Measurements from ENCODE around the gene CST4. TPM values are rescaled to one million over a fixed set of nuclear protein-coding genes. Genes with fewer than 3 reads are reported as not detected.
"Not testable (repeated sequence)": the region's sequence is repeated elsewhere in the genome, so short reads cannot be mapped to it uniquely, and the experiment has no call there.

CST4 gene, protein sequence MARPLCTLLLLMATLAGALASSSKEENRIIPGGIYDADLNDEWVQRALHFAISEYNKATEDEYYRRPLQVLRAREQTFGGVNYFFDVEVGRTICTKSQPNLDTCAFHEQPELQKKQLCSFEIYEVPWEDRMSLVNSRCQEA
- total RNA-seq, result not detected in 2 replicates

DNA sequence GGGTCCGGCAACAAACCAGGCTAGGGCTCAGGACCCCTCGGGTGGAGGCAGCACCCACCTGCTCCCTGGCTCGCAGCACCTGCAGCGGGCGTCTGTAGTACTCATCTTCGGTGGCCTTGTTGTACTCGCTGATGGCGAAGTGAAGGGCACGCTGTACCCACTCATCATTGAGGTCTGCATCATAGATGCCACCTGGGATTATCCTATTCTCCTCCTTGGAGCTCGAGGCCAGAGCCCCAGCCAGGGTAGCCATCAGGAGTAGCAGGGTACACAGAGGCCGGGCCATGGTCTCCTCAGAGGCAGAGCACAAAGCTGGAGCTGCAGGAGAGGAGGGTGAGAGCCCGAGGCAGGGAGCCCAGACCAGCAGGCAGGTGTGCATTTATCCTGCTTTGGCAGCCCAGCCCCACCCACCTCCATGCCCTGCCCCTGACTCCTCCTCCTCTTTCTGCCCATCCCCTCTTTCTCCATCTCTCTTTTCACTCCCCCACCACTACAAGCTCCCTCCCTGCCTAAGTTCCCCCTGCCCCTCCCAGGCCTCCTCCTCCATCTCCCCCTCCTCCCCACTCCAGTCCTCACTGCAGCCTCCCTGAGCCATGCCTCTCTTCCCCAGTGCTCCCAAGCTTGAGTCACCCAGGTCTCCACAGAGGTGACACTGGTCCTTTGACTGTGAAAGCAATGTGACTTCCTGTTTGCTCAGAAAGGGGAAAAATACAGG lies at the start of gene CST4:
Gene CST4 (minus strand): TSS at position 355 of the 715 bp plus-strand sequence. CDS start 69 bp downstream, at position 286.
- H3K4me3 Mint-ChIP-seq; H3K36me3 Mint-ChIP-seq (ENCODE audit: low read depth); intact Hi-C loops (cut with micrococcal nuclease); H3K27me3 Mint-ChIP-seq (ENCODE audit: insufficient read depth); DNase-seq (ENCODE audit: low spot score); H3K4me1 Mint-ChIP-seq (ENCODE audit: low read depth); H3K9me3 Mint-ChIP-seq; H3K27ac Mint-ChIP-seq: not testable (repeated sequence)

DNA sequence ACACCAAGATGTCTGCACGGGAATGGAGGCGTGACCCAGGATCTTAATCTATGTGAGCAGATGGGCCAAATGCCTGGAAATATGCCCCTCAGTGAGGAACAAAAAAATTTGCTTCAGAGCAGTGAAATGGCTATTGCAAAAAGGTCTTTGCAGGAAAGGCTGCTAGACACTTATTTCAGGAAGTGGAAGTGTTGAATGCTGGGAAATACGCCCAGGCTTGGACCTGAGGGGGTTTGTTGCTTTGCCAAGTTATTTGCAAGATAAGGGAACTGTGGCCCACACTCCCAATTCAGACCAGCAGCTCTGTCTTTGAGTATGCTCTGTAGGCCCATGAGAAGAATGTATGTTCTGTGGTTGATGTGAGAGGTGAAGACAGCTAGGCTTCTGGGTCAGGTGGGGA lies 46.6 kb upstream of the CST4 start:
- H3K9me3 Mint-ChIP-seq; H3K4me1 Mint-ChIP-seq (ENCODE audit: low read depth); H3K4me3 Mint-ChIP-seq; DNase-seq (ENCODE audit: low spot score); H3K27ac Mint-ChIP-seq; intact Hi-C loops (cut with micrococcal nuclease); H3K36me3 Mint-ChIP-seq (ENCODE audit: low read depth): not testable (repeated sequence)
- peaks cover 17% of the 10 kb centered on the region for H3K27me3 Mint-ChIP-seq (ENCODE audit: insufficient read depth)

DNA sequence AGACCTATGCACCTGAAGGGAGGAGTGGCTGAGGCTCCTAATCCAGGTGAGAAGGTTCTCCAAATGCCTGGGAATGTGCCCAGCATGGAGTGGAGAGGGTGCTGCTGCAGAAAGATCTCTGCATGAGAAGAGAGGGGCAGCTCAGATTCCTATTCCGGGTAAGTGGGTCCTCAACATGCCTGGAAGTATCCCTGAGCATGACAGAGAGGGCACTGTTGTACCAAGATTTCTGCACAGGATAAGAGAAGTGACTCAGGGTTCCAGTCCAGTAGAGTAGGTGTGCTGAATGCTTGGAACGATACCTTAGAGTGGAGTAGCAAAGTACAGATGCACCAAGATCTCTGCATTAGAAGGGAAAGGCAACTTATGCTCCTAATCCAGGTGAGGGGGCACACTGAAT lies 46.1 kb upstream of the CST4 start:
- DNase-seq (ENCODE audit: low spot score); H3K4me3 Mint-ChIP-seq; H3K36me3 Mint-ChIP-seq (ENCODE audit: low read depth); H3K27ac Mint-ChIP-seq; H3K4me1 Mint-ChIP-seq (ENCODE audit: low read depth); intact Hi-C loops (cut with micrococcal nuclease); H3K9me3 Mint-ChIP-seq: not testable (repeated sequence)
- H3K27me3 Mint-ChIP-seq (ENCODE audit: insufficient read depth), result peaks cover 17% of the 10 kb centered on the region

DNA sequence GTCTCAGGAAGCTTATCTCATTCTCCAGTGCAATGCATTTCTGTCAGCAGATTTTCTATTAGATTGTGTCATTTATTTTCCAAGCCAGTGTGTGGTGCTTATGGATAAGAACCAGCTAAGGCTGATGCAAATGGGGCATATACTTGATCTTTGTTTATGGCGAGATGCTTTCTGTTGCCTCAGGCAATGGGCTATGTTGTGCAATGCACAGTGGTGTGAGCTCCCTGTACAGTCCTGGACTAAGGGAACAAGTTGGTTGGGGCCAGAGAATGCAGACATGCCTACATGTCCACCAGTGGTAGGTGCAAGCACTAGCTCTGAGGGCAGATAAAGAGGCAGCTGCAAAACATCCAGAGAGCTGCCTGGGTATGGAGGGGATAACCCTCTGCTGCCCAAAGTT lies 45.6 kb upstream of the CST4 start:
- H3K9me3 Mint-ChIP-seq; H3K36me3 Mint-ChIP-seq (ENCODE audit: low read depth); DNase-seq (ENCODE audit: low spot score); intact Hi-C loops (cut with micrococcal nuclease); H3K27ac Mint-ChIP-seq; H3K4me1 Mint-ChIP-seq (ENCODE audit: low read depth); H3K4me3 Mint-ChIP-seq: not testable (repeated sequence)
- peaks cover 17% of the 10 kb centered on the region for H3K27me3 Mint-ChIP-seq (ENCODE audit: insufficient read depth)

DNA sequence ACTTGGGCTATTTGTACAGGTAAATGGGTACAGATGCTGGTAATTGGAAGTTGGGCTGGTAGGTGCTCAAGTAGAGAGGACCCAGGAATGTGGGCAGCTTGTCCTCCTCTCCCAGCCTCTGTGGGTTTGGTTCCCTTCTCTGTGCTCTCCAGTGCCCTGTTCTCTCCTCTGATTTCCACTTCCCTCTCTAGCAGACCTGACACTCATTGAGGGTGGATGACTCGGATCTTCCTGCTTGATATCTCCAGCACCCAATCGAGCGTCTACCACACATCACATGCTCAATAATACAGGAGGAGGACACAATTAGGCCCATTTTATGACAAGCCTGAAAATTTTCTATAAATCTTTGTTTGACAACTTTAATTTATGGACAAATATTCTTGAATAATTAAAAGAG lies 38.2 kb upstream of the CST4 start:
- peaks cover 5% of the 10 kb centered on the region for H3K27me3 Mint-ChIP-seq (ENCODE audit: insufficient read depth)
- H3K9me3 Mint-ChIP-seq, result no peaks in the 10 kb centered on the region
- H3K4me1 Mint-ChIP-seq (ENCODE audit: low read depth), result no peaks in the 10 kb centered on the region
- H3K4me3 Mint-ChIP-seq, result no peak overlapping the region
- no peak overlapping the region for H3K27ac Mint-ChIP-seq
- intact Hi-C loops (cut with micrococcal nuclease), result no loop called here
- no peak for DNase-seq (ENCODE audit: low spot score)
- no peaks in the 10 kb centered on the region for H3K36me3 Mint-ChIP-seq (ENCODE audit: low read depth)

DNA sequence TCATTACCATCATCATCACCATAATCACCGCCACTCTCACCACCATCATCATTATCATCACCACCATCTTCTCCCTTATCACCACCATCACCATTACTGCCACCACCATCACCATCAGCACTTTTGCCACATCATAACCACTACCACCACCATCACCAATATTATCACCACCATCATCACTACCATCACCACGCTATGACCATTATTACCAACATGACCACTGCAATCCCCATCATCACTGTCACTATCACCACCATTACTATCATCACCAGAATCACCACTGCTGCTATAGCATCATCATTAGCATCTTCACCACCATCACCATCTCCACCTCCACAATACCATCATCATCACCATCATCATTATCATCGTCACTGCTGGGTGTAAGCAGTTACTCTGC lies 36.3 kb upstream of the CST4 start:
- Mint-ChIP-seq H3K4me1 (ENCODE audit: low read depth) (no peaks in the 10 kb centered on the region), H3K27ac (no peak overlapping the region), H3K27me3 (ENCODE audit: insufficient read depth) (no peaks in the 10 kb centered on the region), H3K4me3 (no peak overlapping the region), H3K36me3 (ENCODE audit: low read depth) (no peaks in the 10 kb centered on the region), H3K9me3 (no peaks in the 10 kb centered on the region)
- no peak for DNase-seq (ENCODE audit: low spot score)
- intact Hi-C loops (cut with micrococcal nuclease), result no loop called here

DNA sequence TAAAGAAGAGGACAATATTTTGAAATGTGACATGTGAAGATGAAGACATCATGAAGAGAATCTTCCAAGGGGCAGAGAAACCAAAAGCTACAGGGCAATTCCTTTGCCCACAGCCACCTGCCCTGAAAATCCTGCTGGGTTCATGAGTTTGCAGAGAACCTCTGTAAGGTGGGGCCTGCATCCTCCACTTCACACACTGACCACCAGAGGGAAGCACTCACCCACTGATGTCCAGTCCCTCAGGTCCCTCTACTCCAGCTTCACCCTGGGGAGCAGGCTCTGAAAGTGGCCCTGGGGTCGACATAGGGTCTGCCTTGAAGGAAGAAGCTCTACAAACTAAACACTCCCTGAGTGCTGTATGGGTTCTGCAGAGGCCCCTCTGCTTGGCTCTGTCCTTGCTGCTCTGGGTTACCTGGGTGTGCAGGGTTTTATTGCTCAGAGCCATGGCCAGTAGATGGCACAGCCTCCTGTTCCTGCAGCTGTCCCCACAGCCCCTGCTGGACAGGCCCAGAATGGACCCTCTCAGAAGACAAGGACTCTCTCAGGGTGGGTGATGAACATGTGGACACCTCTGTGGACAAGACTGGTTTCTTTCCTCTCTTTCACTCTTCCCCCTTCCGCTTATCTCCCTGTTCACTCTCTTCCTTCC lies 34.9 kb upstream of the CST4 start:
- intact Hi-C loops (cut with micrococcal nuclease); H3K27me3 Mint-ChIP-seq (ENCODE audit: insufficient read depth); DNase-seq (ENCODE audit: low spot score); H3K27ac Mint-ChIP-seq; H3K36me3 Mint-ChIP-seq (ENCODE audit: low read depth); H3K4me1 Mint-ChIP-seq (ENCODE audit: low read depth); H3K9me3 Mint-ChIP-seq; H3K4me3 Mint-ChIP-seq: not testable (repeated sequence)

DNA sequence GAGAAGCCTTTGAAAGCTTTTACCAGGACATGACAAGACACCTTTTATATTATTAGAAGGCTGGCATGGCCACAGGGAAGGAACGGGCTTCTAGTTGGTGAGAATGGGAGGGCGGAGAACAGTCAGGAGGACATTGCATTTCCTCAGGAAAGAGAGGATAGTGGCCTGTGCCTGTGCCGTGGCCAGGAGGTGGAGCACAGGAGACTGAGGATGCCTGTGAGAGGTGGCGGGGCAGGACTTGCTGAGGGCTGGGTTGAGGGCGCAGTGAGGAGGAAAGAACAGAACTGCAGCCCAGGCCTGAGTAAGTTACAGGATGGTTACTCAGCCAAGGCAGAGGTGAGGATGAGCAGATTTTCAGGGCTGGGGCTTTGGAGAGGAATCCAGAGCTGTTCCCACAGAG lies 34.0 kb upstream of the CST4 start:
- H3K9me3 Mint-ChIP-seq; H3K4me3 Mint-ChIP-seq; H3K36me3 Mint-ChIP-seq (ENCODE audit: low read depth); H3K27ac Mint-ChIP-seq; intact Hi-C loops (cut with micrococcal nuclease); DNase-seq (ENCODE audit: low spot score); H3K27me3 Mint-ChIP-seq (ENCODE audit: insufficient read depth); H3K4me1 Mint-ChIP-seq (ENCODE audit: low read depth): not testable (repeated sequence)

DNA sequence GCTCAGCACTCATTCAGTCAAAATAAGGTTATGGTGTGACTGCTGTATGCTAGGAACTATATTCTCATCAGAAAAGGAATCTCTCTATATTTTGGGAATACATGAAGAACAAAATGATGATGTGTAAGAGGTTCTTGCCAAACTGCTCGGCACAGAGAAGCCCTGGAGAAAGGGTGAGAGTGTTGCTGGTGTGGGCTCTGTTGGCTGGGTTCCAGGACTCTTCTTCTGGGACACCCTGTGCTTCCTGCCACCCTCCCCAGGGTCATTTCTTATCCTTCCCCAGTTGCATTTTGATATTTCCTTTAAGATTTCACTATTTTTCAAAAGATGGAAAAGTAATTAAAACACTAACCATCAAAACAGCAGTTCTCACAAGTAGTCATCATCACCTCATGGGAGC lies 33.1 kb upstream of the CST4 start:
- Mint-ChIP-seq H3K27ac (no peak overlapping the region), H3K4me1 (ENCODE audit: low read depth) (no peaks in the 10 kb centered on the region), H3K9me3 (peaks cover 1% of the 10 kb centered on the region), H3K27me3 (ENCODE audit: insufficient read depth) (peaks cover 2% of the 10 kb centered on the region), H3K36me3 (ENCODE audit: low read depth) (no peaks in the 10 kb centered on the region), H3K4me3 (no peak overlapping the region)
- intact Hi-C loops (cut with micrococcal nuclease), result no loop called here
- no peak for DNase-seq (ENCODE audit: low spot score)

DNA sequence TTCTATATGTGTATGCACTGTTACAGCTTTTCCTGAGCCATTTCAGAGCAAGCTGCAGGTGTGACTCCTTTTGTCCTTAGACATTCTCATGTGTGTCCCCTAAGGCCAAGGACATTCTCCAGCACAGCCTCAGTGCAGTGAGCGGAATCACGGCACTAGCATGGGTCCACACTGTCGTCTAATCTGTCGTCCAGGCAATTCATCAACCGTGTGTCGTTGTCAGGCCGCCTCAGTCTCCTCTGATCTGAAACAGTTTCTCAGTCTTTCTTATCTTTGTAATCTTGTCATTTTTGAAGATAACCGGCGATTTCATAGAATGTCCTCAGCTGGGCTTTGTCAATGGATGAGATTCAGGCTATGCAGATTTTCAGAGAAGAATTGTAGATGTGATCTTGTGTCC lies 30.5 kb upstream of the CST4 start:
- intact Hi-C loops (cut with micrococcal nuclease); H3K4me3 Mint-ChIP-seq; H3K27me3 Mint-ChIP-seq (ENCODE audit: insufficient read depth); H3K36me3 Mint-ChIP-seq (ENCODE audit: low read depth); H3K4me1 Mint-ChIP-seq (ENCODE audit: low read depth); H3K9me3 Mint-ChIP-seq; H3K27ac Mint-ChIP-seq; DNase-seq (ENCODE audit: low spot score): not testable (repeated sequence)

DNA sequence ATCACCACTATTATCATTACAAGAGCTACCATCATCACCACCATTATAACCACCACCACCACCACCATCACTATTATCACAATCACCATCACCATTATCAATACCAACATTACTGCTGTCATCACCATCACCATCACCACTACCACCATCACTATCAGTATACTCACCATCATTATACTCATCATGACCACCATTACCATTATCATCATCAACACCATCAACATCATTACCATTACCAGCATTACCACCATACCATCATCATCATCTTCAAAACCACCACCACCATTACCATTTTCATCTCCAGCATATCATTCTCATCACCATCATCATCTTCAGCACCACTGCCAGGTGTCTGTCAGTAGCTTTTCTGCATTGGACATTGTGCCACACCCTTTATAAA lies 22.9 kb upstream of the CST4 start:
- H3K4me1 Mint-ChIP-seq (ENCODE audit: low read depth); H3K9me3 Mint-ChIP-seq; H3K4me3 Mint-ChIP-seq; H3K27ac Mint-ChIP-seq; H3K27me3 Mint-ChIP-seq (ENCODE audit: insufficient read depth); intact Hi-C loops (cut with micrococcal nuclease); DNase-seq (ENCODE audit: low spot score); H3K36me3 Mint-ChIP-seq (ENCODE audit: low read depth): not testable (repeated sequence)

DNA sequence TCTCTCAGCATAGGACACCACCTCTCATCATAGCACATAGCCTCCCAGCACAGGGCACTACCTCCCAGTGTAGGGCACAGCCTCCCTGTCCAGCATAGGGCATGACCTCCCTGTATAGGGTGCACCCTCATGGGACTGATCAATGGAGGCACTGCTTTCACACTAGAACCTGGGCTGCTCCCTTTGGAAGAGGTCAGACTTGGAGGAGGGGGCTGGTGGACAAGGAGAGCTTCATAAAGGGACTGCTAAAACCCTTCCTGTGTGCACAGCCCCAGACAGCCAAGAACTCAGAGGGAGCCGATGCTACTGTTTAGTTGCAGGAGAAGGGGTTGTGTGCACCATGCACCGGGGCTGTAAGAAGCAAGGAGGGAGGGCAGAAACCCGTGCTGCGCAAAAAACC lies 21.9 kb upstream of the CST4 start:
- Mint-ChIP-seq H3K4me1 (ENCODE audit: low read depth) (no peaks in the 10 kb centered on the region), H3K27me3 (ENCODE audit: insufficient read depth) (peaks cover 4% of the 10 kb centered on the region), H3K27ac (no peak overlapping the region), H3K9me3 (no peaks in the 10 kb centered on the region), H3K4me3 (no peak overlapping the region), H3K36me3 (ENCODE audit: low read depth) (no peaks in the 10 kb centered on the region)
- intact Hi-C loops (cut with micrococcal nuclease), result no loop called here
- DNase-seq (ENCODE audit: low spot score), result no peak

DNA sequence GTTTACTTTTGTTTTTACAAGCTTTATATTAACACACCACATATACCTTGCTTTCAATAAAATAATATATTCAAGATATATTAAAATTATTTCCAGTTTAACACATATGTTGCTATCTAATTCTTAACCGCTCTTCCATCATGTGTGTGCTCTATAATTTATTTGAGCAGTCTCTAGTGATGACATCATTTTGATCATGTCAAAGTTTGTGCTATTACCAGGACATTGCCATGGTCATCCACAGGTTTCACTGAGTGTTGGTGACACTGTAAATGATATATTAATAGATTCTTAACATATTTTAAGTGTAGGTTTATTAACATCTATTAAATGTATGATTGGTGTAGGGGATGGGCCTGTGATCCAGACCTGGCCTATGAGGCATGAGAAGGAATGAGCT lies 17.1 kb upstream of the CST4 start:
- Mint-ChIP-seq H3K36me3 (ENCODE audit: low read depth) (no peaks in the 10 kb centered on the region), H3K4me1 (ENCODE audit: low read depth) (no peaks in the 10 kb centered on the region), H3K9me3 (no peaks in the 10 kb centered on the region), H3K4me3 (no peak overlapping the region), H3K27me3 (ENCODE audit: insufficient read depth) (peaks cover 4% of the 10 kb centered on the region), H3K27ac (no peak overlapping the region)
- intact Hi-C loops (cut with micrococcal nuclease), result no loop called here
- DNase-seq (ENCODE audit: low spot score), result no peak

Measured in activated T-helper 1 cell treated with anti-CD3 and anti-CD28 coated beads, Interleukin-12 subunit alpha, Interleukin-12 subunit beta, Interleukin-2, Interleukin-4 antibody, amounts not matched to agents 30 ng/mL and 10 ng/mL and 1 ng/mL, durations not matched to agents 14 hours and 24 hours and 36 hours (primary cell).